Neuronal stem cell (in vitro differentiated cells): ENCODE results near the gene GTF2H2C_2.
"Not testable (repeated sequence)": the region's sequence is repeated elsewhere in the genome, so short reads cannot be mapped to it uniquely, and the experiment has no call there.

Experiments used
- DNase-seq: peaks from one replicate; pipeline ENCODE4 v3.0.0-alpha.2; 2013; ENCODE audit warnings: low spot score
- H2AFZ ChIP-seq: one replicate; pipeline ENCODE4 v1.6.1; 2013; ENCODE audit warnings: mild to moderate bottlenecking, low read length, inconsistent platforms
- H2AK5ac ChIP-seq: 2 replicates; pipeline ENCODE4 v1.6.1; 2013; ENCODE audit warnings: low read depth, mild to moderate bottlenecking, inconsistent platforms, low read length, moderate library complexity, mixed read lengths
- H2BK120ac ChIP-seq: 2 replicates; pipeline ENCODE4 v1.6.1; 2013; ENCODE audit warnings: low read depth, mild to moderate bottlenecking, inconsistent platforms, low read length, moderate library complexity, mixed read lengths
- H2BK12ac ChIP-seq: one replicate; pipeline ENCODE4 v1.6.1; 2013; ENCODE audit warnings: low read length, inconsistent platforms
- H2BK15ac ChIP-seq: 2 replicates; pipeline ENCODE4 v1.6.1; 2013; ENCODE audit warnings: mild to moderate bottlenecking, low read length, inconsistent platforms, mixed read lengths
- H2BK5ac ChIP-seq: one replicate; pipeline ENCODE4 v1.6.1; 2013; ENCODE audit warnings: inconsistent platforms, mild to moderate bottlenecking, low read length, moderate library complexity
- H3K14ac ChIP-seq: one replicate; pipeline ENCODE4 v1.6.1; 2013; ENCODE audit warnings: low read length, inconsistent platforms
- H3K18ac ChIP-seq: 2 replicates; pipeline ENCODE4 v1.6.1; 2013; ENCODE audit warnings: low read length, inconsistent platforms
- H3K23ac ChIP-seq: 2 replicates; pipeline ENCODE4 v1.6.1; 2013; ENCODE audit warnings: low read depth, mild to moderate bottlenecking, mixed read lengths, low read length, inconsistent platforms; ENCODE audit not compliant: poor library complexity
- H3K27ac ChIP-seq: replicated peaks from 3 replicates; pipeline ENCODE4 v1.5.1; 2013; ENCODE audit warnings: low read length, inconsistent platforms
- H3K27me3 ChIP-seq, 3 experiments: 2 replicates each; pipeline ENCODE4 v1.6.1; 2013; ENCODE audit warnings: low read length in 3 of 3, mild to moderate bottlenecking in 2 of 3, inconsistent platforms in 1 of 3, low read depth in 1 of 3, mixed read lengths in 1 of 3, moderate library complexity in 1 of 3; ENCODE audit not compliant: control insufficient read depth in 3 of 3, insufficient read depth in 3 of 3
- H3K36me3 ChIP-seq, 2 donors: replicated peaks in 1 of 2; 2 replicates each; pipeline ENCODE4 v1.6.1; 2013; ENCODE audit warnings: low read length in 2 of 2; ENCODE audit not compliant: control insufficient read depth in 2 of 2, insufficient read depth in 2 of 2
- H3K4ac ChIP-seq: 2 replicates; pipeline ENCODE4 v1.6.1; 2013; ENCODE audit warnings: inconsistent platforms, mild to moderate bottlenecking, low read length, moderate library complexity
- H3K4me1 ChIP-seq, 2 donors: 1 replicate in 1 of 2; 2 replicates in 1 of 2; pipeline ENCODE4 v1.6.1; 2013; ENCODE audit warnings: low read length in 2 of 2, low read depth in 1 of 2; ENCODE audit not compliant: control insufficient read depth in 2 of 2, insufficient read depth in 1 of 2
- H3K4me2 ChIP-seq: one replicate; pipeline ENCODE4 v1.6.1; 2013; ENCODE audit warnings: mild to moderate bottlenecking, low read length, inconsistent platforms; ENCODE audit not compliant: insufficient read depth, poor library complexity, severe bottlenecking
- H3K4me3 ChIP-seq, 2 donors: 2 replicates each; pipeline ENCODE4 v1.5.1; 2013; ENCODE audit warnings: low read length in 2 of 2, mild to moderate bottlenecking in 2 of 2, inconsistent platforms in 1 of 2, moderate library complexity in 1 of 2
- H3K79me1 ChIP-seq: one replicate; pipeline ENCODE4 v1.6.1; 2013; ENCODE audit warnings: low read depth, mild to moderate bottlenecking, inconsistent platforms, low read length, moderate library complexity
- H3K9ac ChIP-seq: one replicate; pipeline ENCODE4 v1.6.1; 2013; ENCODE audit warnings: mild to moderate bottlenecking, low read depth, low read length, inconsistent platforms; ENCODE audit not compliant: poor library complexity
- H3K9me3 ChIP-seq, 2 donors: replicated peaks in 1 of 2; 2 replicates each; pipeline versions ENCODE3 to v1.6.1; 2013; ENCODE audit warnings: low read length in 2 of 2, mild to moderate bottlenecking in 2 of 2, inconsistent platforms in 1 of 2, low read depth in 1 of 2, mixed read lengths in 1 of 2, moderate library complexity in 1 of 2; ENCODE audit not compliant: control insufficient read depth in 2 of 2, insufficient read depth in 1 of 2
- H4K8ac ChIP-seq: one replicate; pipeline ENCODE4 v1.6.1; 2013; ENCODE audit warnings: low read depth, mild to moderate bottlenecking, inconsistent platforms, low read length, moderate library complexity
- H4K91ac ChIP-seq: one replicate; pipeline ENCODE4 v1.6.1; 2013; ENCODE audit warnings: low read length, low read depth, mild to moderate bottlenecking, inconsistent platforms; ENCODE audit not compliant: poor library complexity
- WGBS, 2 donors: extraction: QIAGEN DNeasy Blood & Tissue Kit; methylation state at CpG; one replicate each; pipeline ENCODE4 v1.1.7; 2013; ENCODE audit warnings: missing lambda C conversion rate in 2 of 2, mixed read lengths in 1 of 2; ENCODE audit not compliant: insufficient read length in 2 of 2, insufficient replicate concordance in 1 of 2; ENCODE audit errors: extremely low coverage in 2 of 2; 5-methylcytosine and 5-hydroxymethylcytosine counted together

The GTF2H2C_2 gene

GRCh38 chr5:70415117-70415516 is at the start of gene GTF2H2C_2:
Gene GTF2H2C_2 (plus strand): TSS chr5:70415368.
- H3K79me1 ChIP-seq, H3K9ac ChIP-seq, DNase-seq, H2AK5ac ChIP-seq, H3K4me2 ChIP-seq, H3K4ac ChIP-seq, H3K9me3 ChIP-seq, H2AFZ ChIP-seq, H2BK5ac ChIP-seq, H3K23ac ChIP-seq, H3K18ac ChIP-seq, H4K8ac ChIP-seq, H2BK120ac ChIP-seq, H3K4me1 ChIP-seq, H2BK15ac ChIP-seq, H2BK12ac ChIP-seq, H3K36me3 ChIP-seq, H3K27ac ChIP-seq, H3K4me3 ChIP-seq, H3K14ac ChIP-seq, H3K27me3 ChIP-seq, H4K91ac ChIP-seq: not testable (repeated sequence)
- WGBS, 2 donors = no CpG with 5 or more reads among the region's 39 CpGs

- not testable (repeated sequence) for H2BK15ac ChIP-seq, H3K27ac ChIP-seq, H3K18ac ChIP-seq, H3K4me1 ChIP-seq, H3K36me3 ChIP-seq, H2BK120ac ChIP-seq, H3K4me2 ChIP-seq, H2BK5ac ChIP-seq, H3K14ac ChIP-seq, H4K8ac ChIP-seq, H3K23ac ChIP-seq, H3K4ac ChIP-seq, H2AK5ac ChIP-seq, H2BK12ac ChIP-seq, H3K9me3 ChIP-seq, H3K79me1 ChIP-seq, H3K27me3 ChIP-seq, DNase-seq, H4K91ac ChIP-seq, H3K9ac ChIP-seq
- H3K4me3 ChIP-seq = peak overlapping the region; percentile 58 to 77
- peak overlapping the region; percentile 49 for H2AFZ ChIP-seq
- no CpG with 5 or more reads among the region's 71 CpGs for WGBS, 2 donors
Observed at GRCh38 chr5:70400984-70401686, 14.0 kb upstream of the GTF2H2C_2 start.

- H3K14ac ChIP-seq, H2AFZ ChIP-seq, H2BK15ac ChIP-seq, H3K4me1 ChIP-seq, H2BK12ac ChIP-seq, DNase-seq, H3K27ac ChIP-seq, H3K79me1 ChIP-seq, H3K36me3 ChIP-seq, H3K9ac ChIP-seq, H3K27me3 ChIP-seq, H3K4me3 ChIP-seq, H2BK5ac ChIP-seq, H4K91ac ChIP-seq, H3K18ac ChIP-seq, H3K9me3 ChIP-seq, H2AK5ac ChIP-seq, H4K8ac ChIP-seq, H3K23ac ChIP-seq, H2BK120ac ChIP-seq, H3K4ac ChIP-seq, H3K4me2 ChIP-seq: not testable (repeated sequence)
- whole genome bisulfite sequencing, 2 donors = no CpG with 5 or more reads among the region's 1 CpG
Observed at GRCh38 chr5:70421322-70421721, 6.2 kb downstream of the GTF2H2C_2 start.

- H2BK15ac ChIP-seq, H3K23ac ChIP-seq, H3K36me3 ChIP-seq, H3K79me1 ChIP-seq, H4K91ac ChIP-seq, H3K14ac ChIP-seq, H4K8ac ChIP-seq, H3K27ac ChIP-seq, H2BK5ac ChIP-seq, H3K4me2 ChIP-seq, H3K18ac ChIP-seq, H2AK5ac ChIP-seq, H3K4me3 ChIP-seq, H2BK12ac ChIP-seq, H3K9me3 ChIP-seq, H3K4ac ChIP-seq, H2BK120ac ChIP-seq, H2AFZ ChIP-seq, DNase-seq, H3K4me1 ChIP-seq, H3K9ac ChIP-seq, H3K27me3 ChIP-seq: not testable (repeated sequence)
- WGBS, 2 donors = no CpG with 5 or more reads among the region's 3 CpGs
Observed at GRCh38 chr5:70423215-70423614, 8.0 kb downstream of the GTF2H2C_2 start.
